ENCODE results near the gene HYCC2.

DNA sequence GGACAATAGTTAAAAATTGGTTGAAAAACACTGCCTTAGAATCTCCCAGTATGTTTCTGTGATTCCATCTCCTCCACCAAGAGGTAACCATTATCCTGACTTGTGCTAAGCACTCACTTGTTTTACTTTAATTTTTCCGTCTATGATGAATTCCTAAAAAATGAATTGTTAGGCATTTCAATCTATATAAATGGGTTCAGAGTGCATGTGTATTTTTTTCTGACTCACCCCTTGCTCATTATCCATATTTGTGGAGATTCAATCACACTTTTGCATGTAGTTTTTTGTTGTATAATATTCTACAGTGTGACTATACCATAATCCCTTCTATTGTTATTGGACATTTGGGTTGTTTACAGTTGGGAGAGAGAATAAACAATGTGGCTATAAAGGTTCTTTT, 1.6 kb upstream of the HYCC2 start:
- TF ChIP-seq, protein P1, sequence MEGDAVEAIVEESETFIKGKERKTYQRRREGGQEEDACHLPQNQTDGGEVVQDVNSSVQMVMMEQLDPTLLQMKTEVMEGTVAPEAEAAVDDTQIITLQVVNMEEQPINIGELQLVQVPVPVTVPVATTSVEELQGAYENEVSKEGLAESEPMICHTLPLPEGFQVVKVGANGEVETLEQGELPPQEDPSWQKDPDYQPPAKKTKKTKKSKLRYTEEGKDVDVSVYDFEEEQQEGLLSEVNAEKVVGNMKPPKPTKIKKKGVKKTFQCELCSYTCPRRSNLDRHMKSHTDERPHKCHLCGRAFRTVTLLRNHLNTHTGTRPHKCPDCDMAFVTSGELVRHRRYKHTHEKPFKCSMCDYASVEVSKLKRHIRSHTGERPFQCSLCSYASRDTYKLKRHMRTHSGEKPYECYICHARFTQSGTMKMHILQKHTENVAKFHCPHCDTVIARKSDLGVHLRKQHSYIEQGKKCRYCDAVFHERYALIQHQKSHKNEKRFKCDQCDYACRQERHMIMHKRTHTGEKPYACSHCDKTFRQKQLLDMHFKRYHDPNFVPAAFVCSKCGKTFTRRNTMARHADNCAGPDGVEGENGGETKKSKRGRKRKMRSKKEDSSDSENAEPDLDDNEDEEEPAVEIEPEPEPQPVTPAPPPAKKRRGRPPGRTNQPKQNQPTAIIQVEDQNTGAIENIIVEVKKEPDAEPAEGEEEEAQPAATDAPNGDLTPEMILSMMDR (IDR thresholded peaks at IDR 0.05) = no peak
- no peak for TF ChIP-seq POLR2A (IDR thresholded peaks at IDR 0.05)

Measured in sigmoid colon (tissue), 3 donors.